Fibroblast of the aortic adventitia (primary cell): ENCODE results near the gene INSRR. TPM values are rescaled to one million over a fixed set of nuclear protein-coding genes. Genes with fewer than 3 reads are reported as not detected.
A peak's percentile ranks its signal among the peaks of the same experiment; 100 is the strongest.

ENCODE experiments used
- DNase-seq: peaks from one replicate; pipeline ENCODE4 v3.0.0-alpha.2; 2010; ENCODE audit warnings: low read depth
- H3K4me3 ChIP-seq: 2 replicates; pipeline ENCODE4 v1.5.1; 2011; ENCODE audit warnings: low read depth, mild to moderate bottlenecking, control low read depth, low read length, moderate library complexity
- total RNA-seq: library from RNA; depleted of rRNA; stranded (reverse); fragments of >200 nt; gene quantifications from 2 replicates; pipeline ENCODE4 v1.2.3, GENCODE V29; 2012; ENCODE audit warnings: low replicate concordance
- TF ChIP-seq, protein P1 (sequence below): IDR thresholded peaks from 2 replicates; pipeline ENCODE4 v1.5.1; 2011; ENCODE audit warnings: mild to moderate bottlenecking, low read length, control low read depth, inconsistent platforms; ENCODE audit not compliant: insufficient read depth

INSRR gene
- total RNA-seq, 1 donor = not detected

DNA sequence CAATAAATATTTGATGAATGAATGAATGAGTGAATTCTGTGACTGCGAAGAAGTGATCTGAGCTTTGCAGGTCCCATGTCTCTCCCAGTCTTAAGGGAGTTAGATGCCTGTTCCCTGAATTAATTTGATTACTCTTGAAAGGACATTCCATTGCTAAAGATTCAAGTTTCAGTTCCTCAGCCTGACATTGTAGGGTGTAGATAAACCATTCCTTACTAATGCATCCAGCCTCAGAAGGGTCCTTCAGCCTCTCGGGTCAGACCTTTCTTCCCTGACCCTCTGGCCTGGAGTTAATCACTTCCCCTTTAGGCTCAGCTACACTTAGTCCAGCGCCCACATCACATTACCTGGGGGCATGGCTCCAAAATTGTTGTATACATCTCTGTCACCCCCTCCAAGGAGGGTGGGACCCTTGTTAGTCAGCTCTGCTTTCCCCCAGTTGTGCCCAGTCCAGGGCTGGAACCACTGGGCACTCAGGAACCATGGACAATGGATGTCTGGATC, 2.6 kb downstream of the INSRR start:
- TF ChIP-seq, protein P1, sequence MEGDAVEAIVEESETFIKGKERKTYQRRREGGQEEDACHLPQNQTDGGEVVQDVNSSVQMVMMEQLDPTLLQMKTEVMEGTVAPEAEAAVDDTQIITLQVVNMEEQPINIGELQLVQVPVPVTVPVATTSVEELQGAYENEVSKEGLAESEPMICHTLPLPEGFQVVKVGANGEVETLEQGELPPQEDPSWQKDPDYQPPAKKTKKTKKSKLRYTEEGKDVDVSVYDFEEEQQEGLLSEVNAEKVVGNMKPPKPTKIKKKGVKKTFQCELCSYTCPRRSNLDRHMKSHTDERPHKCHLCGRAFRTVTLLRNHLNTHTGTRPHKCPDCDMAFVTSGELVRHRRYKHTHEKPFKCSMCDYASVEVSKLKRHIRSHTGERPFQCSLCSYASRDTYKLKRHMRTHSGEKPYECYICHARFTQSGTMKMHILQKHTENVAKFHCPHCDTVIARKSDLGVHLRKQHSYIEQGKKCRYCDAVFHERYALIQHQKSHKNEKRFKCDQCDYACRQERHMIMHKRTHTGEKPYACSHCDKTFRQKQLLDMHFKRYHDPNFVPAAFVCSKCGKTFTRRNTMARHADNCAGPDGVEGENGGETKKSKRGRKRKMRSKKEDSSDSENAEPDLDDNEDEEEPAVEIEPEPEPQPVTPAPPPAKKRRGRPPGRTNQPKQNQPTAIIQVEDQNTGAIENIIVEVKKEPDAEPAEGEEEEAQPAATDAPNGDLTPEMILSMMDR = no peak
- no peak for DNase-seq
- no peak overlapping the region for H3K4me3 ChIP-seq

DNA sequence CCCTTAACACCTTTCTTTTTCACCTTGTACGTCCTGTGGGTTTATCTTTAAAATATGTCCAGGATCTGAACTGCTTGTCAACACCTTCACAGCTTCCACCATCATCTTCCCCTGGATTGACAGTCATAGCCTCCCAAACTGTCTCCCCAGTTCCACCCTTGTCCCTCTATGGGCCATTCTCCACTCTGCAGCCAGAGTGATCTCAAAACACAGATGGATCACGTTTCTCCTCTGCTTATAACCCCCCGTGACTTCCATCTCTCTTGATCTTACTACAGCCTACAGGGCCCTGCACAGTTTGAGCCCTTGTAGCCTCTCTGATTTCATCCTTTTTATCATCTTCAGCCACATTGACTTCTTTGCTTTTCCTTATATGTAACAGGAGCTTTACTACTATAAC, 4.3 kb downstream of the INSRR start:
- DNase-seq = no peak
- H3K4me3 ChIP-seq = no peak overlapping the region
- TF ChIP-seq, protein P1 = peak; percentile 14

- H3K4me3 ChIP-seq = no peak overlapping the region
- TF ChIP-seq, protein P1 = no peak
- DNase-seq = no peak
Observed at GRCh38 chr1:156853761-156854160, 5.2 kb downstream of the INSRR start.

- peak; percentile 34 for DNase-seq
- H3K4me3 ChIP-seq = no peak overlapping the region
- TF ChIP-seq, protein P1 = no peak
Observed at GRCh38 chr1:156852418-156852874, 6.5 kb downstream of the INSRR start.

- DNase-seq = no peak
- H3K4me3 ChIP-seq = no peak overlapping the region
- TF ChIP-seq, protein P1 = no peak
Observed at GRCh38 chr1:156851779-156852417, 7.0 kb downstream of the INSRR start.

- TF ChIP-seq, protein P1 = no peak
- no peak overlapping the region for H3K4me3 ChIP-seq
- no peak for DNase-seq
Observed at GRCh38 chr1:156849151-156849496, 9.8 kb downstream of the INSRR start.
